SKM-1 treated with dmso at 0.1 percent for 144 hours (cell line): ENCODE measurements around the gene COX6B2.
"Not testable (repeated sequence)": the region's sequence is repeated elsewhere in the genome, so short reads cannot be mapped to it uniquely, and the experiment has no call there.

Experiments used
- DNase-seq: peaks from one replicate; lab custom pipeline; 2025; ENCODE audit not compliant: unreplicated experiment; lab: John Stamatoyannopoulos, UW

The COX6B2 gene, protein sequence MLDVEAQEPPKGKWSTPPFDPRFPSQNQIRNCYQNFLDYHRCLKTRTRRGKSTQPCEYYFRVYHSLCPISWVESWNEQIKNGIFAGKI

DNA sequence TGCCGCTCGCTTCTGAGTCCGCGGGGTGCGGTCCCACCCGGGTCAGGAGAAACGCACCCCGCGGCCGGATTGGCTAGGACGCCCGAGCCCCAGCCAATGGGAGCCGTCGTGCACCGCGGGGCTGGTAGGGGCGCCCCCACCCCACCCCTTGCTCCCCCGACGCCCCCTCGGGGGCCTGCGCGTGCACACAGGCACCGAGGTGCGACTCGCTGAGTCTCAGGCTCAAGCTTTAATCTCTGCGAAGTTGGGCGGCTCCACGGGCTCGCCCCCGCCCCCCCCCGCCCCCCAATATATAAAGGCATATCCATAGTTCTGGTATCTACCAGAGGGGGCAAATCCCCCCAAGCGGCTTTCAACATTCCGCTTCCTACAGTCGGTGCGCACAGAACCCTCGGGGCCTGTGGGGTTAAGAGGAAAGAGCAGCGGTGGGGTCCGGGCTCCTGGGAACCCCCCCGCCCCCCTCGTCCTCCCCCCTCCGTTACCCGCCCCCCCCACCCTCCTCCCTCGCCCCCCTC, at the start of gene COX6B2:
Gene COX6B2 (minus strand): TSS at position 22 of the 515 bp plus-strand sequence. CDS start 198 bp downstream, outside the sequence.
- DNase-seq, result no peak

DNA sequence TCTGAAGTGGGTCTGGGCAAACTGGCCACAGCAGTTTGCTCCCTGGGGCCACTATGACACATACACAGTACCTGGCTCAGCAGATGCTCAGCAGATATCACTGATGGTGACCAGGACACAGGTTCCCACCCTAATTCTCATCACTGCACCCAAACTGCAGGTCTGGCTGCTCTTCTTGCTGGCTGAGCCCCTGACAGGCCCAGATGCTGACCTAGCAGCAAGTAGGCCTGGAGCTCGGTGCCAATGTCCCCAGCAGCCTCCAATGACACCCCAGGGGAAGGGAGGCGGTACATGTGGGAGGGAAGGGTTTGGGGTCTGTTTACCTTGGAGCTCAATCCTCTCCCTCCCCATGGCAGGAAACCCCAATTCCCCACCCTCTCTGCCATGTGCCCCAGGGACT, 48.0 kb upstream of the COX6B2 start:
- DNase-seq, result no peak

DNA sequence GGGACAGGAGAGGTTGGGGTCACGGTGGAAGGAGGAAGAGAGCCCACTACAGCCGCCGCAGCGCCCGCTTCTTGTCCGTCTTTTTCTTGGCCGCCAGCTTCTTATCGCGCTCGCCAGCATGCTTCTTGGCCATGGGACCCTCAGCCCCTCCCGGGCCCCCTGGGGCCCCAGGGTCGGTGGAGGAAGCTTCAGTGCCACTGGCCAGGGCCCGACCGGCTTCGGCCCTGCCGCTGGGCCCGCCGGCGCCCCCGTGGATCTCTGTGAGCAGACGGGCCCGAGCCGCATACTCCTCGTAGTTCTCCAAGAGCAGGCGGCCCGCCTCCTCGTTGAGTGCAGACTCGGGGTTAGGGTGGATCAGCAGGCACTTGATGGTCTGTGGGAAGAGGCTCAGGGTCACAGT, 46.9 kb upstream of the COX6B2 start:
- not testable (repeated sequence) for DNase-seq

DNA sequence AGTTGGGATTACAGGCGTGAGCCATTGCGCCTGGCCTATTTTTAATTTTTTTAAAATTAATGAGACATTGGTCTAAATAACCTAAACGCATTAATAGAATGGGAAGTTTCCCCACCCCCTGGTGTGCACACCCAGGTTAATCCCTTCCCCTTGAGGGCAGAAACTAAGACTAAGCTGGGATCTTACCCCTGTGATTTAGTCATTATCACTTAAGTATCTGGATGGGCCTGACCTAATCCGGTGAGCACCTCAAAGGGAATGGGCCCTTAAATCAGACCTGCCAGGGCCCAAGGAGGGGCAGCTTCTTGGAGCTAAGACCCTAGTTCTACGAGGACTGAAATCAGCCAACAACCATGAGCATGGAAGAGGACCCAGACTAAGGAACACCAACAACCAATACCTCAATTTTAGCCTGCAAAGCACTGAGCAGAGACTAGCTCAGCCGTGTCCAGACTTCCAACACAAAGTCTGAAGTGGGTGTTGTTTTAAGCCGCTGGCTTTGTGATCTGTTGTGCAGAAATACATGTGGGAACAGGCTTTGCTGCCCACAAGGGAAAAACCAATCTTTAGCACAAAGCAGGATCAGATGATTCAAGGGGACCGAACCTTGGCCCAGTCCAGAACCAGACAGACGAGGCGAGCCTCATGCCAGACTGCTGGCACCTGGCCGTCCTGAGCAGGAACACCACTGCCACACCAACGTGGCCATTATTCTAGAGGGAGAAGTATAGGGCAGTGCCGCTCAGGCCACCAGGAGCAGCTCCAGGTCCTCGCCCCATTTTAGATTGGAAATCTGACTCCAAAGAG, 46.0 kb upstream of the COX6B2 start:
- no peak for DNase-seq

DNA sequence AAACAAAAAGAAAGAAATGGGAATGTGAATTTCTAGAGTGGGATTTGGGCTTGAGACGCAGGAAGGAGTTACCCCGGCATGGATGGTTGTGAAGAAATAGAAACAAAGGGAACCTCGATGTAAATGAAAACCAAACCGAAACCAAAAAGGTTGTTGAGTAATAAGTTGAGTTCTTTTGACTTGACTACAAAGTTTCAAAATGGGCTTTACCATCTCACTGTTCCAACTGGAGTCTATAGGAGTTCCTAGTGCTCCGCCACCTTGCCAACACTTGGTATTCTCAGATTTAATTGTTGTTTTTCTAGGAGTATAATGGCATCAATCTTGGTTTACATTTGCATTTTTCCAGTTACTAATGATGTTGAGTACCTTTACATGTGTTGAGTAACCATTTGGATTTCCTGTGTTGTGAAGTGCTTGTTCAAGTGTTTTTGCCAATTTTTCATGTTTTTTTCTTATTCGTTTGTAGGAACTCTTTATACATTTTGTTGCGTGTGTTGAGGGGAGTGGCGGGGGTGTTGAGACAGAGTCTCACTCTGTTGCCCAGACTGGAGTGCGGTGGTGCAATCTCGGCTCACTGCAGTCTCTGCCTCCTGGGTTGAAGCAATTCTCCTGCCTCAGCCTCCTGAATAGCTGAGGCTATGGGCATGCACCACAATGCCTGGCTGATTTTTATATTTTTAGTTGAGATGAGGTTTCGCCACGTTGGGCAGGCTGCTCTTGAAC, 43.8 kb upstream of the COX6B2 start:
- DNase-seq, result no peak

DNA sequence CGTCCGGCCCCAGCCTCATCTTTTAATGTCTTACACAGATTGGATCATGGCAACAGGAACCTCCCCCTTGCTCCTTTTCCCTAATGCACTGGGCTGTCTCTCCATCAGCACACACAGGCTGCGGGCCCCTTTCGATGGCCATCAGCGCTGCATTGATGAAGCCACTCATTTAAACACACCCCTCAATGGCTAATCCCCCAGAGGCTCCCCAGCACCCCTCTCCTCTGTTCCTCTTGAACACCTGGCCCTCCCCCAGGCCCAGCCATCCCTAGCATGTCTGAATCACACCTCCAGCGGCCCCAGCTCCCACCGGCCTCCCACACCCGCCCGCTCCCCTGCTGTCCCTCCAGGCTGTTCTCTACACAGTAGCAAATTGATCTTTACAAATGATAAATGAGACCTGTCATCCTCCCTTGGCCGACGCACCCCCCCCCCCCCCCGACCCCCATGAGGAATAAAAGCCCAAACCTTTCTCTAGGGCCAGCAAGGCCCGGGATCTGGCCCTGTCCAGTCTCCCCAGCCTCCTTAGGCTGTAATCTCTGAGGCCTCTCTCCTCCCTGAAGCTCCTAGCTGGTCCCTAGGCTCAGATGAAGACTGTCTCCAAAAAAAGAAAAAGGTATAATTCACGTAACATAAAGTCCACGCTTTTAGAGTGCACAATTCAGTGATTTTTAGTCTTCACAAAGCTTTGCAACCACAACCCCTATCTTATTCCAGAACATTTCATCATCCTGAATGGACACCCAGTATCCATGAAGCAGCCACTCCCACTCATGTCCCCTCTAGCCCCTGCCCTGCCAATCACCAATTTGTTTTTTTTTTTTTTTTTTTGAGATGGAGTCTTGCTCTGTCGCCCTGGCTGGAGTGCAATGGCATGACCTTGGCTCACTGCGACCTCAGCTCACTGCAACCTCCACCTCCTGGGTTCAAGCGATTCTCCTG, 38.6 kb upstream of the COX6B2 start:
- no peak for DNase-seq

DNA sequence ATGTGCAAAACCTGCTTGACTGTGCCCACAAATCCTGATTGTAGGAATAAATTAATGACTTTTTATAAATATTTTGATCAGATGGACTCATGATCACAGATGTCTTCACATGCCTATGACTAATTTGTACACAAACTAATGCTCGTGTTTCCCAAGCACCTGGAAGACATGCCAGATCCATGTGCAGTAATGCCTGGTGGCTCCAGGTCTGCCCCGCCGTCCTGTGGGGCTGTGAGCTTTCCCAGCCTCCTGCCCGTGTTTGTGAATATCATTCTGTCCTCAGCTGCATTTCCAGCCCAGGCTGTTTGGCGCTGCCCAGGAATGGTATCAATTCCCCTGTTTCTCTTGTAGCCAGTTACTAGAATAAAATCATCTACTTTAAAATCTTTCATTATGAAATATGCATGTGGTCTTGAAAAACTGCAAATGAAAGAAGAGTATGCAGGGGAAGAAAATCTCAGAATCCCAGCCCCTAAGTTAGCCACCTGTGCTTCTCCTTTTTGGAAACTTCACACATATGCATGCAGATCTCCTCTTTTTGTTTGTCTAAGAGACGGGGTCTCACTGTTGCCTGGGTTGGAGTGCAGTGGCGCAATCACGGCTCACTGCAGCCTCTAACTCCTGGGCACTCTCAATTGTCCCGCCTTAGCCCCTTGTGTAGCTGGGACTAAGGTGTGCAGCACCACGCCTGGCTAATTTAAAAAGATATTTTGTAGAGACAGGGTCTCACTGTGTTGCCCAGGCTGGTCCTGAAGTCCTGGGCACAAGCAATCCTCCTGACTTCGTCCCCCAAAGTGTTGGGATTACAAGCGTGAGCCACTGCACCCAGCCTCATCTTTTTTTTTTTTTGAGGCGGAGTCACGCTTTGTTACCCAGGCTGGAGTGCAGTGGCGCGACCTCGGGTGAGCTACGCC, 37.4 kb upstream of the COX6B2 start:
- DNase-seq, result no peak

DNA sequence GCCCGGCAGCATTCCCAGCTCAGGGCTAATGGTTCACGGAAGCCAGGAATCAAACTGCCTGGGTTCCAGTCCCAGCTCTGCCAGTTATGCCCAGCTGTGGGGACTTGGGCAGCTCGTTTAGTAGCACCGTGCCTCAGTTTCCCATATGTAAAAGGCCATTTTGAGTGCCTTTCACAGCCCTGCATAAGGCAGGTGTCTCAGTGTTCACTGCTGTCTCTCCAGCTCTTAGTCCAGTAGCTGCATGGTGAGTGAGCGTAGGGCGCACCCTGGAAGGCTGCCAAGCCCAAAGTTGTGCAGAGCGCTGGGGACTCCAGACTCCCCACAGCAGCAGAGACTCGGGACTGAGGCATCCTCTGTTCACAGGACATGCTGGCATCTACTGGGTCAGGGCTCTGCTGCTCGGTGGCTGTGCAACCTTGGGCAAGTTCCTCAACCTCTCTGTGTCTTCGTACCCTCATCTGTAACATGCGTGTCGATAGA, 36.7 kb upstream of the COX6B2 start:
- DNase-seq, result no peak

DNA sequence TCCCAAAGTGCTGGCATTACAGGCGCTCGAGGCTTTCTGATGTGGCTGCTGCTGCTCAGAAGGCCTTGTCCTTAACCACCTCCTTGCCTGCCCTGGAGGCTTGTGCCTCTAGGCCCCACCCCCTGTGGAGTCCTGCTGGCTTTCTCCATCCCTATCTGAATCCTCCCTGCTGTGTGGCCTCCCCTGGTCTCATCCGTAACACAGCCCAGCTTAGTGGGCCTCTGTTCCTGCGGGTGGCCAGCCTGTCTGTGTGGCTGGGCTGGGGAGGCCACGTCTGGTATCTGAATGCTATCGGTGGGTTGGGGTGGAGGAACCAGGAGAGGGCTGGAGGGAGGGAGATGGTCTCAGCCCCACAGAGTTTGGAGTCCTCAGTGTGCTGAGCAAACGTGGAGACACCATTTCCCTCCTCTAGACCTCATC, 36.0 kb upstream of the COX6B2 start:
- DNase-seq, result no peak

DNA sequence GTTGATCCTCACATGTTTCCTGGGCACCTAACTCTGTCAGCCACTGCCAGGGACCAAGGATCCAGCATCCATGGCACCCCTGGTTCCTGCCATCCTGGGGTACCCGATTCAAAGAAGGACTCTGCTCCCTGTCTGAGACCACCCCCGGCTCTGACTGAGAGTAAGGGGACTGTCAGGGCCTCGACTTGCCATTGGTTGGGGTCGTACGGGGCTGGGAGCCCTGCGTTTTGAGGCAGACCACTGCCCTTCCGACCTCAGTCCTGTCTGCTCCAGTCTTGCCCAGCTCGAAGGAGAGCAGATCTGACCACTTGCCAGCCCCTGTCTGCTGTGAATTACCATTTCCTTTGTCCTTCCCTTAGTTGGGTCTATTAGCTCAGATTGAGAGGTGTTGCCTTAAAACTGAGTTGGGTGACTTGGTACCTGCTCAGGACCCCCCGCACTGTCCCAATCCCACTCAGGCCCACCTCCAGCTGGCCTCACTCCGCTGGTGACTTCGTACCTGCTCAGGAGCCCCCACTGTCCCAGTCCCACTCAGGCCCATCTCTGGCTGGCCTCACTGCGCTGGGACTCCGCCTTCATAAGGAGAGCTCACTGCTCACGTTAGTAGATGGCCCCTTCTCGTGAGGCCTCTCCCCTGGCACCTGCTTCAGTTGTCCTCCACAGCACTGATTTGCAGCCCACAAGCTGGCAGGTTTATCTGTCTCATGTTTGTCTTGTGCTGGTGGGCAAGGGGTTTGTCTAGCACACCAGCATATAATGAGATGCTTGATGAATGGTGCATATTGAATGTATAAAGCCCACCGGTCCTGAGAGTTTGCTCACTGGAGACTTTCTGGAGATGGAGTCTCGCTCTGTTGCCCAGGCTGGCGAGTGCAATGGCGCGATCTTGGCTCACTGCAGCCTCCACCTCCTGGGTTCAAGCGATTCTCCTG, 35.1 kb upstream of the COX6B2 start:
- DNase-seq, result no peak

DNA sequence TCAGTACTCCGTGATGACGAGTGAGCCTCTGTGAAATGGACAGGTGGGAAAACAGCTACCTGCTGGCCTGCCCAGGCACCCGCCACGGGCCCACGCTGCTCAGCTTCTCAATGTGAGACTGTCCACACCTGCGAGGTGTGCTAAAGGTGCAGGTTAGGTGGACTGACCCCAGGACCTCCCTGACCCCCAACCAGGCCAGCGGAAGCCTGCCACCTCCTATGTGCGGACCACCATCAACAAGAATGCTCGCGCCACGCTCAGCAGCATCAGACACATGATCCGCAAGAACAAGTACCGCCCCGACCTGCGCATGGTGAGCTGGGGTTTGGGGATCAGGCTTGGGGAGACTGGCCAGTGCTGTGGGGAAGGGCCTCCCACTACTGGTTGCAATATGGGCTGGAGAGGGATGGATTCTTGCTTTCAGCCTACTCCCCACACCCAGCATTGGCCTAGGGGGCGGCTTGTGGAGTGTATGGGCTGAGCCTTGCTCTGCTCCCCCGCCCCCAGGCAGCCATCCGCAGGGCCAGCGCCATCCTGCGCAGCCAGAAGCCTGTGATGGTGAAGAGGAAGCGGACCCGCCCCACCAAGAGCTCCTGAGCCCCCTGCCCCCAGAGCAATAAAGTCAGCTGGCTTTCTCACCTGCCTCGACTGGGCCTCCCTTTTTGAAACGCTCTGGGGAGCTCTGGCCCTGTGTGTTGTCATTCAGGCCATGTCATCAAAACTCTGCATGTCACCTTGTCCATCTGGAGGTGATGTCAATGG, 33.4 kb upstream of the COX6B2 start:
- DNase-seq, result no peak

DNA sequence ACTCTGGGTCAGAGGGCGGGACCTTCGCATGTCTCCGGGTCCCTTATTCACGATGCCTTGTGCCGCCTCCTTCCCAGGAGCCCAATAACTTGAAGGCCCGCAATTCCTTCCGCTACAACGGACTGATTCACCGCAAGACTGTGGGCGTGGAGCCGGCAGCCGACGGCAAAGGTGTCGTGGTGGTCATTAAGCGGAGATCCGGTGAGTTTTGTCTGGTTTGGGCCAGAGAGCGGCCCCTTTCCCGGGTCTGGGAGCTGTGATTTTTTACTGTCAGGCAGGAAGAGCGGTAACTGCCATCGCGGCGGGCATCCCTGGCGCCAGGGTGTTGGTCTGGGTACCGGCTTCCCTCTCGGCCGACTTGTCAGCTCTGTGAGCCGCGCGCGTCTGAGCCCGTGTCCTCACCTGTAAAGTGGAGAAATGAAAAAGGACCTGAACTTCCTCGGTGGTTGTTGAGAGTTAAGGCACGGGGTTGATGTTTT, 32.0 kb upstream of the COX6B2 start:
- no peak for DNase-seq

DNA sequence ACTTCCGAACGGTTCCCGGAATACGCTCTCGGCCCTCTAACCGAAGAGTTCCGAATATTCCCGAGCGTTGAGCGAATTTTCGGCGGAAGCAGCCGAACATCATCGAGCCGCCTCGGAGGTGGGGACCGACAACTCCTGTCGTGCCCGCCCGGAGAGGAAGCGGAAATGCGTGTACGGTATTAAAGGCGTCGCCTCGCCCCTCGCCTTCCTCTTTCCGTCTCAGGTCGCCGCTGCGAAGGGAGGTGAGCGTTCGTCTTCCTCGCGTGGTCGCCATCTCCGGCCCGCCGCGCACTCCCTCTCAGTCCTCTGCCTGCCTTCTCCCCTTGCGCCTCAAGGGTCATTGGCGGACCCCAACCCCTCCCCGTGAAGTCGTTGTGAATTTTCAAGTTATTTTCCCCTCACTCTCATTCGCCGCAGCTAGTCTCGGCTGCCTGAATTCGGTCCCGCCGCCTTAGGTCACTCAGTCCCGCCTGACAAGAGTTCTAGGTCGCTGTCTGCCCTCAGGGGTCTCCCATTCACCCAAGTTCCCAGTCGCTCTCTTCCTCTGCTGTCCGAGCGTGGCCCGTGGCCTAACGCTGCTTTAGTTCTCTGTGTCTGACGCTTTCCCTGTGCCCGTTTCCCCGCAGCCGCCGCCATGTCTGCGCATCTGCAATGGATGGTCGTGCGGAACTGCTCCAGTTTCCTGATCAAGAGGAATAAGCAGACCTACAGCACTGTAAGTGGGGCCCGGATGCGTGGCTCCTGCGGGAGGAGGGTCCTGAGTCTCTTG, 31.4 kb upstream of the COX6B2 start, which contains the start of gene RPL28:
Gene RPL28 (plus strand): TSS at position 209 of the 769 bp plus-strand sequence. CDS start 426 bp downstream, at position 635.
- peak; percentile 87 for DNase-seq

DNA sequence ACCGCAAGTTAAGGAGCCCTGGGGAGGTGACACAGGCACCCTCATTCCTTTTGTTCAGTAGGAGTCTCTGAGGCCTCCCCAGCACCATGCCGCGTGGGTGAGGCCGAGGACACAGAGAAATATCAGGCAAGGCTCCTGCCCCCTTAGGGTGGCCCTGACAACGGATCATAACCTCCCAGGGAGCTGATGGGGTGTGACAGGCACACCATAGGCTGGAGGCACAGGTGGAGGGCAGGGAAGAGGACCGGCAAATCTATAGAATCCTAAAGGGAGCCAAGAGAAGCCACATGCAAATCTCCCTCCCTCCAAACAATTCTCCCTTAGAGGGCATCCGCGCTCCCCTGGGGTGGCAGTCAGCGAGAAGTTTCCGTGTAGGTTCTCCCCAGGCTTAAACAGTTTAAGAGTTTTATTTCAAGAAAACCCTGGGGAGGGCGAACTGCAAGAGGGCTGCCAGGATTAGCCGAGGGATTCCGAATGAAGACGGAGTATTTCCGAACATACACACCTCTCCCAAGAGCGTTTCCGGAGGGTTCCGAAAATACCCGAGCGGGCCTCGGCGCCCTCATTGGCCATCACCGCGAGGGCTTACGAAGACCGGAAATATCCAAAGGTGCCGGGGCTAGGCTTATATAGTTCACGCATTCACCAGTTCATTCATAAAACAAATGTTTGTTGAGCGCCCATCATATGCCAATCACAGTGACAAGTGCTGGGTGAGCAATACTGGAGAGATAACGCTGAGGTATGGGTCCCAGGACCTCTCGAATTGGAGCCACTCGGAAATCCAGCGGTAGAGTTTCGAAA, 30.6 kb upstream of the COX6B2 start:
- peak; percentile 48 for DNase-seq

DNA sequence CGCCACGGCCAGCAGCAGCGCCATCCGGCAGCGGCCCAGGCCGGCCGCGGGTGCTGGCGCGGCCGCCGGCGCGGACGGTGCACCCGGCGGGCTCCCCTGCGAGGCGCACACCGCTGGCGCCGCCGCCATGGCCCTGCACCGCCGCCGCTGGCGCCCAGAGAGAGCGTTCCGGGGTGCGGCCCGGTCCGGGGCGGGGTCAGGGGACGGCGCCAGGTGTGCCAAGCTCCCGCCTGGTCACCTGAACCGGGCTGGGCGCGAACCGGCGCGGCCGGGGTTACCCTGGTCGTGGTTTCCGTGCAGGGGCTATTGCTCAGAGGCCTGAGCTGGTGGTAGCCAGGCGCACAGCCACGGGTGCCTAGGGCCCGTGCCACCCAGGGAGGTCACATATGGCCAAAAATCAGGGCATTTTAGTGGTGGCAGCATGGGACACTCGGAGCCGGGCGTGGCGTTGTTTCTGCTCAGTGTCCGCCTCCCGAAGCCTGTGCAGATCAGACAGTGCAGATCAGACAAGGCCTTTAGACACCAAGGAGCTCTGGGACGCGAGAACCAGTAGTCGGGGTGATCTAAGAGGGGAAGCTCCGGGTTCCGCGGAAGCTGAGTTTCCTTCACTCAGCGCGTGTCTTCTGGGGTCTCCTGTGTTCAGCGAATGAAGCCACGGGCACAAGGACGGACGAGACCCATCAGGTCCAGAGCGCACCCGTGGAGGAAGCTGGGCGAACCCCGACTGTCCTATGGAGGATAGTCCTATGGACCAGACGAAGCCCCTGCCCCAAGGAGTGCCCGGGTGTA, 29.8 kb upstream of the COX6B2 start, which contains the start of gene TMEM238:
Gene TMEM238 (minus strand): TSS at position 162 of the 789 bp plus-strand sequence. CDS start 33 bp downstream, at position 129.
- no peak for DNase-seq
